K562 treated with DMSO at 1 percent for 48 hours (cell line): Measurements from ENCODE around the gene FUBP3. TPM values are rescaled to one million over a fixed set of nuclear protein-coding genes. Genes with fewer than 3 reads are reported as not detected.

Source experiments
- total RNA-seq: library from RNA; unstranded; fragments of 300-600 nt; gene quantifications from 2 replicates; pipeline ENCODE4 v1.2.3, GENCODE V29; 2022; ENCODE audit warnings: low replicate concordance; ENCODE audit errors: extremely low read depth

Gene FUBP3
- not detected in 2 replicates for total RNA-seq

DNA sequence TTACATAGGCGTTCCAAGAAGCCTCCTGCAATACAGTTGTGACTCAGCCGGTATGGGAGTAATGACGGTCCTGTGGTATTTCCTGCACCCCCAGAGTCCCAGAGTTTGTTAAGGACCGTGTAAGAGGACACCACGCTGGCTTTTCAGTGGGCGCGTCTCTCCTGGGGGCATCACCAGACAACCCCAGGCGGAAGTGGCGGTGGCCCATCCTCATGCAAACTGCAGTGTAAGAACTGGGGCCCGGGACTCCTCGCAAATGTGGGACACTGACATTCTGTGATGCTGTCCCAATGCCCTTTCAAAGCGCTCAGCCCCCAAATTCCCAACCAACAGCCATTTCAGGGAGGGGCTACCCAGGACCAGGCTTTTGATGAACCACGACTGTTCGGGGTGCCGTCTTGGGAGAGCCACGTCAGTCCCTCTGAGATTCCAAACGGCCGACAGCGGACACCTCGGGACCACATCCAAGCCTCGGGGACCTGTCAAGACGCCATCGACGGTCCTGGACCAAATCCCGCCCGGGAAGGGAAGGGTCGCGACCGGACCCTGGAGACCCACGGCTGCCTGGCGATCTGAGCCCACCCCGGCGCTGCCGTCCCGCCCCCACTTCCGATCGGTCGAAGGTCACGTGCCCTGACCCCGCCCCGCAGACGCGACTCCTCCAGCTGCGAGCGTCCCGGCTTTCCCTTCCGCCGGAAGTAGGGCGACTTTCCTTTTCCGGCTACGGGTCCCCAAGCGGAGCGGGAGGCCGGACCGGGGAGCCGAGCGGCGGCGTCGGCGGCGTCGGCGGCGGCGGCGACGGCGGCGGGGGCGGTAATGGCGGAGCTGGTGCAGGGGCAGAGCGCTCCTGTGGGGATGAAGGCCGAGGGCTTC is at the start of gene FUBP3:
TSS of gene FUBP3 (plus strand) at position 713 of the 873 bp plus-strand sequence. CDS start at position 817, 104 bp downstream.

GRCh38 chr9:130664251-130665028 is 85.1 kb downstream of the FUBP3 start, which contains the start of gene PRDM12:
PRDM12 (plus strand) TSS chr9:130664594; CDS start chr9:130664654, 60 bp downstream.

Other genes starting within 250 kb of the FUBP3 start
- gene ASS1, start 134.6 kb upstream of the FUBP3 start, total RNA-seq = not detected in 2 replicates
- not detected in 2 replicates for gene PRDM12, start 85.0 kb downstream of the FUBP3 start, total RNA-seq
- gene EXOSC2, start 114.2 kb downstream of the FUBP3 start, total RNA-seq = not detected in 2 replicates